ENCODE data around the gene CKMT2. TPM values are rescaled to one million over a fixed set of nuclear protein-coding genes. Genes with fewer than 3 reads are reported as not detected.
"Not testable (repeated sequence)": the region's sequence is repeated elsewhere in the genome, so short reads cannot be mapped to it uniquely, and the experiment has no call there.

The CKMT2 gene
- total RNA-seq, 6 donors from 2014 or later: 2.1 to 2.7 (median 2.3) TPM; not detected in 3

- H3K9me3 ChIP-seq: no peaks in the 10 kb centered on the region
- H3K27ac ChIP-seq: no peak overlapping the region
- no peak for ATAC-seq (ENCODE audit: low FRiP score in 2 of 2)
- no peak overlapping the region for H3K4me3 ChIP-seq
- H3K36me3 ChIP-seq: no peaks in the 10 kb centered on the region
- H3K27me3 ChIP-seq: no peaks in the 10 kb centered on the region
- no peak for DNase-seq
- TF ChIP-seq CTCF (IDR thresholded peaks at IDR 0.05) (no peak), EP300 (IDR thresholded peaks at IDR 0.05) (no peak), POLR2AphosphoS5 (IDR thresholded peaks at IDR 0.05) (no peak), POLR2A (IDR thresholded peaks at IDR 0.05) (no peak)
- no peaks in the 10 kb centered on the region for H3K4me1 ChIP-seq
- WGBS, 2 donors: 93 to 96% methylated on average over 5 of the region's 5 CpGs
Measured at GRCh38 chr5:81251922-81252321, 18.8 kb downstream of the CKMT2 start.

GRCh38 chr5:81252904-81253303 is 19.8 kb downstream of the CKMT2 start:
- TF ChIP-seq POLR2A (IDR thresholded peaks at IDR 0.05) (no peak), POLR2AphosphoS5 (IDR thresholded peaks at IDR 0.05) (no peak), CTCF (IDR thresholded peaks at IDR 0.05) (no peak), EP300 (IDR thresholded peaks at IDR 0.05) (no peak)
- DNase-seq: no peak
- Histone ChIP-seq H3K27me3 (no peaks in the 10 kb centered on the region), H3K4me3 (no peak overlapping the region), H3K27ac (no peak overlapping the region), H3K4me1 (no peaks in the 10 kb centered on the region), H3K36me3 (no peaks in the 10 kb centered on the region), H3K9me3 (no peaks in the 10 kb centered on the region)
- WGBS, 2 donors: 90 to 94% methylated on average over 1 of the region's 1 CpG
- no peak for ATAC-seq (ENCODE audit: low FRiP score in 2 of 2)

GRCh38 chr5:81253875-81254274 is 20.8 kb downstream of the CKMT2 start:
- no peaks in the 10 kb centered on the region for H3K9me3 ChIP-seq
- TF ChIP-seq CTCF (IDR thresholded peaks at IDR 0.05) (no peak), EP300 (IDR thresholded peaks at IDR 0.05) (no peak), POLR2A (IDR thresholded peaks at IDR 0.05) (no peak), POLR2AphosphoS5 (IDR thresholded peaks at IDR 0.05) (no peak)
- no peak overlapping the region for H3K27ac ChIP-seq
- no peak for ATAC-seq (ENCODE audit: low FRiP score in 2 of 2)
- no peaks in the 10 kb centered on the region for H3K27me3 ChIP-seq
- no peaks in the 10 kb centered on the region for H3K4me1 ChIP-seq
- 63 to 69% methylated on average over 4 of the region's 4 CpGs for WGBS, 2 donors
- DNase-seq: no peak
- H3K36me3 ChIP-seq: no peaks in the 10 kb centered on the region
- no peak overlapping the region for H3K4me3 ChIP-seq

GRCh38 chr5:81254886-81255559 is 21.9 kb downstream of the CKMT2 start:
- peak in 1 of 2 donors; percentile 9 for ATAC-seq (ENCODE audit: low FRiP score in 2 of 2)
- no peaks in the 10 kb centered on the region for H3K27me3 ChIP-seq
- DNase-seq: peak in 1 of 2 donors; percentile 68
- no peak for TF ChIP-seq EP300 (IDR thresholded peaks at IDR 0.05)
- TF ChIP-seq POLR2AphosphoS5 (IDR thresholded peaks at IDR 0.05): no peak
- peaks cover 0 to 3% (median under 1%) of the 10 kb centered on the region in 4 donors for H3K9me3 ChIP-seq
- no peak overlapping the region for H3K4me3 ChIP-seq
- H3K36me3 ChIP-seq: peaks cover 0 to 6% (median 0%) of the 10 kb centered on the region in 4 donors
- H3K27ac ChIP-seq: no peak overlapping the region
- no peaks in the 10 kb centered on the region for H3K4me1 ChIP-seq
- WGBS, 2 donors: 96 to 100% methylated on average over 9 to 21 of the region's 21 CpGs

GRCh38 chr5:81256766-81257165 is 23.6 kb downstream of the CKMT2 start:
- ATAC-seq (ENCODE audit: low FRiP score in 2 of 2): no peak
- no peak overlapping the region for H3K4me3 ChIP-seq
- H3K36me3 ChIP-seq: peaks cover 0 to 6% (median 0%) of the 10 kb centered on the region in 4 donors
- peaks cover 0 to 6% (median 2%) of the 10 kb centered on the region in 4 donors for H3K9me3 ChIP-seq
- no peak overlapping the region for H3K27ac ChIP-seq
- no peaks in the 10 kb centered on the region for H3K4me1 ChIP-seq
- no peaks in the 10 kb centered on the region for H3K27me3 ChIP-seq
- no peak for TF ChIP-seq CTCF (IDR thresholded peaks at IDR 0.05)
- no peak for DNase-seq
- 100% methylated on average over 1 of the region's 1 CpG for WGBS, 2 donors

GRCh38 chr5:81262796-81263195 is 29.7 kb downstream of the CKMT2 start:
- DNase-seq; H3K27me3 ChIP-seq; ATAC-seq (ENCODE audit: low FRiP score in 2 of 2); H3K27ac ChIP-seq; H3K9me3 ChIP-seq; H3K4me1 ChIP-seq; H3K36me3 ChIP-seq; H3K4me3 ChIP-seq: not testable (repeated sequence)
- 93 to 95% methylated on average over 1 of the region's 1 CpG for WGBS, 2 donors
